HG02870 (cell line): ENCODE measurements around the gene SLC5A6.

Source experiments
- ATAC-seq: cut with Tn5 transposase; IDR thresholded peaks from one replicate; pipeline ENCODE4 v1.9.1; 2021; ENCODE audit warnings: mild to moderate bottlenecking, moderate library complexity; ENCODE audit not compliant: unreplicated experiment

Gene SLC5A6

GRCh38 chr2:27237341-27237945 lies 25.4 kb upstream of the SLC5A6 start:
- ATAC-seq = no peak

- ATAC-seq = no peak
These were observed 24.6 kb upstream of the SLC5A6 start for GRCh38 chr2:27236626-27237025.

GRCh38 chr2:27236136-27236535 lies 24.1 kb upstream of the SLC5A6 start:
- ATAC-seq = no peak

DNA sequence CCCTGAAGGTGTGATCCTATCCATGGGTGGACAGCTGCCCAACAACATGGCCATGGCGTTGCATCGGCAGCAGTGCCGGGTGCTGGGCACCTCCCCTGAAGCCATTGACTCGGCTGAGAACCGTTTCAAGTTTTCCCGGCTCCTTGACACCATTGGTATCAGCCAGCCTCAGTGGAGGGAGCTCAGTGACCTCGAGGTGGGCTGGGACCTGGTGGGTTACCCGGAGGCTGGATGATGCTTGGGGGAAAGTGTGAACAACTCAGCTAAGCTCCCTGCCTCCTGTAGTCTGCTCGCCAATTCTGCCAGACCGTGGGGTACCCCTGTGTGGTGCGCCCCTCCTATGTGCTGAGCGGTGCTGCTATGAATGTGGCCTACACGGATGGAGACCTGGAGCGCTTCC lies 21.3 kb upstream of the SLC5A6 start:
- ATAC-seq = no peak

DNA sequence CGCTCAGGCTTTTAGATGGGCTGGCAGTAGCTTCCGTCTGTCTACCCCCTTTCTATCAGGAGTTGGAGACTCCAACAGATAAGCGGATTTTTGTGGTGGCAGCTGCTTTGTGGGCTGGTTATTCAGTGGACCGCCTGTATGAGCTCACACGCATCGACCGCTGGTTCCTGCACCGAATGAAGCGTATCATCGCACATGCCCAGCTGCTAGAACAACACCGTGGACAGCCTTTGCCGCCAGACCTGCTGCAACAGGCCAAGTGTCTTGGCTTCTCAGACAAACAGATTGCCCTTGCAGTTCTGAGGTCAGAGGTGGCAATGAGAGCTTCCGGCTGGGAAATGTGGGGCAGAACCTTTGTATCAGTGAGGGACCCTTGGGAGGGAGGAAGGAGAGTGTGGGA lies 19.9 kb upstream of the SLC5A6 start:
- ATAC-seq = no peak

GRCh38 chr2:27227501-27227900 lies 15.4 kb upstream of the SLC5A6 start:
- no peak for ATAC-seq

DNA sequence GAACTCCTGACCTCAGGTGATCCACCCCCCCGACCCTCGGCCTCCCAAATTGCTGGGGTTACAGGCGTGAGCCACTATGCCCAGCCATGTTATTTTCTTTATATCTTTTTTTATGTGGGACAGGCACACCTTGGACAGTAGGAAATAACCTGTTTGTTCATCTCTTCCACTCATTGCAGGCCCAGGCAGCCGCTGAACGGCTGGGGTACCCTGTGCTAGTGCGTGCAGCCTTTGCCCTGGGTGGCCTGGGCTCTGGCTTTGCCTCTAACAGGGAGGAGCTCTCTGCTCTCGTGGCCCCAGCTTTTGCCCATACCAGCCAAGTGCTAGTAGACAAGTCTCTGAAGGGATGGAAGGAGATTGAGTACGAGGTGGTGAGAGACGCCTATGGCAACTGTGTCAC lies 13.5 kb upstream of the SLC5A6 start:
- ATAC-seq = no peak

DNA sequence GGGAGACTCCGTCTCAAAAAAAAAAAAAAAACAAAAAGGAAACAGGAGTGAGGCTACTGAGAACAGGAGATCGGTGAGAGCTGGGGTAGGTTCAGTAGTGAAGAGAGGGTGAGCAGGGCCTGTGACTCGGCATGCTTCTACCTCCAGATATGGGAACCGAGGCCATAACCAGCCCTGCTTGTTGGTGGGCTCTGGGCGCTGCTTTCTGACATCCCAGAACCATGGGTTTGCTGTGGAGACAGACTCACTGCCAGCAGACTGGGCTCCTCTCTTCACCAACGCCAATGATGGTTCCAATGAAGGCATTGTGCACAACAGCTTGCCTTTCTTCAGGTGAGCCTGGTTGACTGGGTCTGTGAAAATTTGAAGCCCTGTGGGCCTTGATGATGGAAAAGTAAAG lies 11.3 kb upstream of the SLC5A6 start:
- no peak for ATAC-seq

- no peak for ATAC-seq
These were observed 10.3 kb upstream of the SLC5A6 start for GRCh38 chr2:27222407-27222806.

DNA sequence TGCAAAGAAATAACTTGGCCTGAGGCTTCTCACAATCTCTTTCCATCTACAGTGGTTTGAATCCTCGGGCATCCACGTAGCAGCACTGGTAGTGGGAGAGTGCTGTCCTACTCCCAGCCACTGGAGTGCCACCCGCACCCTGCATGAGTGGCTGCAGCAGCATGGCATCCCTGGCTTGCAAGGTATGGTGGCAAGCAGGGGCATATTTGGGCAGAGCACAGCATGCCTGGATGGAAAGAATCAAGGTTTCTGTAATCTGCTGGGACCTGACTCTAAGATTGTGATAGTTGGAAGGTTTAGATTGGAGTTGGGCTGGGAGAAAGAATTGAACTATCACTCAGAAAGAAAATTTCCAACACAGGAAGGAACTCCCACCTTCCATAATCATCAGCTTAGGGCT lies 9.1 kb upstream of the SLC5A6 start:
- no peak for ATAC-seq

DNA sequence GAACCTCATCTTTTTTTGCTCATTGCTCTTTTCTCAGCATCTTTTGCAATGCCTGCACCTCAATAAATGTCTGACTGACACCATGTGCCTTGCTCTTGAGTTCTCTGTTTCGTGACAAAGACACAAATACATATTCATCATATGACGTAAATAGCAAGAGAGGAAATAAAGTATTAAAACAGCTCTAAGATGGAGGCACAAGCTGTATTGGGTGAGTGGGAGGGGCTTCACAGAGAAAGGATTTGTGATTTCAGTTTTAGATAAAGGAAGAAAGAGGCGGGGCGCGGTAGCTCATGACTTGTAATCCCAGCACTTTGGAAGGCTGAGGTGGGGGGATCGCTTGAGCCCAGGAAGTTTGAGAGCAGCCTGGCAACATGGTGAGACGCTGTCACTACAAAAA lies 8.0 kb upstream of the SLC5A6 start:
- no peak for ATAC-seq

- ATAC-seq = no peak
These were observed 7.0 kb upstream of the SLC5A6 start for GRCh38 chr2:27219091-27219490.

DNA sequence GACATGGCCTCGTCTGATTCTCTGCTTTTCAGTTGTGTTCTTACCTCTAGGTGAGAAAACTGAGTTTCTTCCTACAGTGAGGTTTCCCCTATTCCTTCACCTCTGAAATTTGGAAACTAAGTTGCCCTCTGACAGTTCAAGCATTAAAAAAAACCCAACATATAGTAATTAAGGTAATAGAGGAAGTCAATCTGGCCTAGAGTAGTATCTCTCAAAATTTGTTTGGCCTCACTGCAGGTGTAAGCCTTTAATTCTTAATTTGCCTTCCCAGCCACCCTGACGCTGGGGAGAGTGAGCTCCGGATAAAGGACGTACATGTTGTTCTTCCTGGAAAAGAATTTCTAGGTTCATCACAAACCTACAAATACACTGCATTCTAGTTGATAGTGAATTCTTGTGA lies 6.5 kb upstream of the SLC5A6 start:
- ATAC-seq = no peak

GRCh38 chr2:27217173-27218121 lies 5.4 kb upstream of the SLC5A6 start, which contains the start of gene CAD:
TSS of gene CAD (plus strand) at chr2:27217369. CDS start at chr2:27217552, 183 bp downstream.
- ATAC-seq = peak; percentile 59

- ATAC-seq = no peak
These were observed 4.5 kb upstream of the SLC5A6 start for GRCh38 chr2:27216416-27217137.

DNA sequence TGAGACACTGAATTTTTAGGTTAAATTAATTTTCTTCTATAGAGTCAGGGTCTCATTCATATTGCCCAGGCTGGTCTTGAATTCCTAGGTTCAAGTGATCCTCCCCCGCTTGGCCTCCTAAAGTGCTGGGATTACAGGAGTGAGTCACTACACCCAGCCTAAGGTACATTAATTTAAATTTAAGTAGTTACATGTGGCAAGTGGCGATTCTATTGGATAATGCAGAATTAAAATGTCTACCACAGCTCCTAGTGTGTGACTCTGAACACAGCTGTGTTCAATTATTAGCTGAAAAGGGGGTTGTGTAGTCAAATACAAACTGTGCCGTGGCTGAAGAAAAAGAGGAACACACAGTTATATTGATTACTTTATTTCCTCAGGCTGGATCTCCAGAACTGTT lies 2.9 kb upstream of the SLC5A6 start:
- ATAC-seq = no peak

- ATAC-seq = peak; percentile 16
These were observed 781 bp upstream of the SLC5A6 start for GRCh38 chr2:27212626-27213471.

GRCh38 chr2:27211241-27211942 lies 676 bp downstream of the SLC5A6 start:
- no peak for ATAC-seq

DNA sequence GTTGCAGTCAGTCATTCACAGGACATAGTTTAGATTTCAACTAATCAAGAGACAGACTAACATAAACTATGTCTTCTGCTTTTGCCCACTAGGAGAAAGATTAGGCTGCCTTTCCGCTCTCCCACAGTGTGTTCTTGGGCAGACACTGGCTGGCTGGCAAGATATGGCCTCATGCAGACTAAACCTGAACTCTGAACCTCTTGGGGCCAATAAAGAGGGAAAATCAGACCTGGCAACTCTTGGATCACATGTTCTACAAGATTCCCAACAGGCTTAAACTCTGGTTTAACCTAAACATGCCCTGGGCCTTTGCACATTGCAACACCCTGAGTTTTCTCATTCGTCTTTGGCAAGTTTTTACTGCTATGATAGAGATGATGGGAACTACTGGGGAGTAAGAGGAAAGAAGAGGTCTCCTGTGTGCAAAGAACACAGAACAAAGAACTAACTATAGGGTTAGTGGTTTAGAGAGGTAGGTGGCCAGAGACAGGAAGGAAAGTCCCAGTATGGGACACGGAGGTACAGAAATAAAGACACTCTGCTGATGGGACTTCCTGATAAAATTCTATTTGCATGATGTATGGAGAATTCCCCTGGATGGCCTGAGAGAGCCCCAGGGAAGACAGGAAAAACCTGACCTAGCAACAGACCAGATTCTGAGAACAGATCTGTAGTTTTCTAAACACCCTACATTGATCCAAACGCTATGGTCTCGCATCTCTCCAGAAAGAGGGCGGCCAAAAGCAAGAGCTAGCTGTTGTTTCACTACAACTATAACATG lies 2.3 kb downstream of the SLC5A6 start:
- no peak for ATAC-seq
